LoVo (cell line): ENCODE measurements around the gene GAS2.

Source experiments
- DNase-seq: peaks from one replicate; pipeline ENCODE4 v3.0.0-alpha.2; 2016; ENCODE audit warnings: low spot score

The GAS2 gene

GRCh38 chr11:22787551-22788162 lies 121.2 kb downstream of the GAS2 start:
- peak; percentile 38 for DNase-seq

DNA sequence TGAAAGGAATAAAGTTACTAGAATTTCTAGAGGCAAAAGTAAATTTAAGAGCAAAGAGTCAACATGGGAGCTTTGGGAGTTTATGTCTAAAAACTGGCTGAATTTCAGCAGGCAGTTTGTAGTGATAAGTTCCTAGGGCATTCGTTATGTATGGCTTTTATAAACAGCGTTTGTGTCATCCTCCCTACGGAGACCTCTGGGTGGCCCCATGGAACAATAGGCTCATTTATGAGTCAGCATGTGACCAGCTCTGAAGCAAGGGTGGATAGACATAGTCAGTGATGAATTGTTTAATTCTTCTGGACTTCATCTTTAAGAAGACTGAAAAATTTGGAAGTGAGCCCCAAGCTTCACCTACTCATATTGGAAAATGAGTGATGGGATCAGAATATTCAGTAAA lies 126.1 kb downstream of the GAS2 start:
- DNase-seq: peak; percentile 2

GRCh38 chr11:22795914-22796313 lies 129.5 kb downstream of the GAS2 start:
- no peak for DNase-seq

DNA sequence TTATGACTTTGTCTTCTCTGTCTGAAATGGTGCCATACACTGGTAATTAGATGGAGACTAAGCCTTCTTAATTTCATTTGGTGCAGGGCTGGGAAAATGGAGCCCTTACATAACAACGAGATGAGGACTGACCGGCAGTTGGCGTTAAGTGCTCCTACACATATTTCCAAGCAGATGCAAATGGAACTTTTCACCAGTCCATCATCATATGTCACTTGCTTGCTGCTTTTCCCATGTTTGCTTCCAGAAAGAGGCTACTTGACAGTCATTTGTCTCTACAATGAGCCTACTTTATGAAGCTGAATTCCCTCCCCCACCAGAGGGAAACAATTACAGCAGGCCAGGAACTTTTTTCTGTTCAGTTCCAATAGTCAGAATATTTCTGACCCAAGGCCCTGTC lies 130.6 kb downstream of the GAS2 start:
- DNase-seq: no peak

DNA sequence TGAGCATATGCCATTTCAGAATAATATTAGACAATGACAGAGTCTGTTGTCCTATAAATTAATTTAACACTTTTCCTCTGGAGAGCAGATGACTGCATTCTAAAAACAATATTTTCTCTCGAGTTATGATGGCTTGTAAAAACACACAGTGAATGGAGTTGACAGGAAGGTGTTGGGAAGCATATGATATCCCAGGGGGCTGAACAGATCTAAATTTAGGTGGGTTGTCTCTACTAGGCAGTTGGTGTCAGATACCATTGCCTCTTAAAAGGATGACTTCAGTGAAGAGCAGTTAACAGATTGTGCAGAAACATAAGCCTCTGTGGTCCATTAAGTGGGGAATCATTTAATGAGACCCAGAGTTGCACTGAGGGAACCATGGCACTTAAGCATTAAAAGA lies 132.5 kb downstream of the GAS2 start:
- no peak for DNase-seq

GRCh38 chr11:22800482-22800881 lies 134.1 kb downstream of the GAS2 start:
- no peak for DNase-seq

DNA sequence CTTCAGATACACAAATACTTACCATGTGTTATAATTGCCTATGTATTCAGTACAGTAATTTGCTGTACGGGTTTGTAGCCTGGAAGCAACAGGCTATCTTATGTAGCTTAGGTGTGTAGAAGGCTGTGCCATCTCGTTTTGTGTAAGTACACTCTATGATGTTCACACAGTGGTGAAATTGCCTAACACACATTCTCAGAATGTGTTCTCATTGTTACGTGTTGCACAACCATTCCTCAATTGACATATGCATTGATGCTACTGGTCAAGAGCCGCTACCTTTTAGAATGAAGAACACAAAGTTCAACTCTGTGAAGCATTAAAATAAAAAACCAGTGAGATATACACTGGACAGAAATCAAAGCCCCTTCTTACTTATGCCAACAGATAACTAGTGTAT lies 136.4 kb downstream of the GAS2 start:
- DNase-seq: no peak

GRCh38 chr11:22807391-22807790 lies 141.0 kb downstream of the GAS2 start:
- DNase-seq: no peak

- no peak for DNase-seq
Measured at GRCh38 chr11:22807855-22808570, 141.6 kb downstream of the GAS2 start.

GRCh38 chr11:22808571-22809197 lies 142.3 kb downstream of the GAS2 start:
- DNase-seq: no peak

GRCh38 chr11:22809893-22810292 lies 143.5 kb downstream of the GAS2 start:
- no peak for DNase-seq

- DNase-seq: no peak
Measured at GRCh38 chr11:22822203-22822602, 155.8 kb downstream of the GAS2 start.

GRCh38 chr11:22828373-22828772 lies 162.0 kb downstream of the GAS2 start:
- no peak for DNase-seq

DNA sequence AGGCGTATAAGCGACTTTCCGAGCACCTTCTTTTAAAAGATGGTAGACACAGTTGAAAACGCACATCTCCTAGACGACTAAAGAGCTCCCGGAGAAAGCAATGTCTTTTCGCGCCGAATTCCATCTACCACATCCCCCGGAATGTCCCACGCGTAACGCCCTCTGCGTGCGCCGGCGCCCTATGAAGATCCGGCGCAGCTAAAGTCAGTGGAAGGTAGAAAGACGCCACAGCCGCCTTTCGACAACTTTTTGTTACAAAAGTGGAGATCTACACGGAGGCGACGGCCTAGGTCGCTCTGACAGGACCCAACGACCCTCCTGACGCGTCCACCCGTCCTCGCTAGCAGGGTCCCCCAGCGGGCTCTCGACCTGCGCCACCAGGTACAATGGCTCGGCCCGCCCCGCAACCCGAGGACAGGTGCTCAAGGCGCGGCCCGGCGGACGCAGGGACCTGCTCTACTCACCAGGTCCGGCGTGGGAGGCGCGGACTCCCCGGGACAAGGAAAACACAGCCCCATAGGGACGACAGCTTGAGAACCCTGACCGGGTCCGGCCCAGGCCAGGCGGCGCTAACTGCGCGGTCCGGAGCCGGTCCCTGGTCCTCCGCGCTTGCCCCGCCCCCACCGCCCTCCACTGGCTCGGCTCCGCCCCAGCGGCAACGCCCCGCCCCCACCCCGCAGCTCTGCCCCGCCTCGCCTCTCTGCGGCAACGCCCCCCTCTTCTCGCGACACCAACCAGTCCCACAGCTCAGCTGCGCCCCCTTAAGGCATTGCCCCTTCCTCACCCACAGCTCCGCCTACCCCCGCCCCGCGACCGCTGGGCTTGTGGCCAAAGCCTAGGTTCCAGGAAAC lies 163.0 kb downstream of the GAS2 start, which contains the start of gene SVIP:
SVIP (minus strand) TSS at position 571 of the 851 bp plus-strand sequence; CDS start at position 518, 53 bp downstream.
- peak; percentile 96 for DNase-seq

GRCh38 chr11:22830082-22830414 lies 163.6 kb downstream of the GAS2 start:
- no peak for DNase-seq

GRCh38 chr11:22832315-22833015 lies 166.1 kb downstream of the GAS2 start:
- no peak for DNase-seq

GRCh38 chr11:22846726-22847125 lies 180.3 kb downstream of the GAS2 start:
- DNase-seq: no peak

DNA sequence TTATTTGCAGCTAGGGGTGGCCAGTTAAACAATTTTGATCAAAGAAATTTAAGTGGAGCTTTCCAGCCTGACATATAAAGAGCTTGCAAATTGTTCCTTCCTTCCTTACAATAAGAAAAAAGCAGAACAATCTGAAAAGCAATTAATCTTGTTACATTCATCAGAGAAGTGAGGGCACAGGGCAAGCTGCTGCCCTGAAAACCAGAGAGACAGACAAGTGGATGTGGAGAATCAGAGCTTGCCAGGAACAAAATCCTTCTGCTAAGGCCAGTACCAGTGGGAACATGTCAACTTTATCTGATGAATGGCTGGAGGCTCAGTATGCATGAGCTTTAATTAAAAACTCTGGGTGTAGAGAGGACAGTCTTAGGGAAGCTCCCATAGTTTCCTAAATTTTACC lies 185.1 kb downstream of the GAS2 start:
- DNase-seq: no peak

- no peak for DNase-seq
Measured at GRCh38 chr11:22859756-22860155, 193.3 kb downstream of the GAS2 start.

GRCh38 chr11:22860241-22860640 lies 193.8 kb downstream of the GAS2 start, which contains the start of gene CCDC179:
TSS of gene CCDC179 (minus strand) at chr11:22860474. CDS start at chr11:22860421, 53 bp downstream.
- DNase-seq: no peak
